SHP77 treated with DMSO at 0.1 percent for 48 hours (cell line): Measurements from ENCODE around the gene SH2D4B.

Source experiments
- DNase-seq: peaks from one replicate; lab custom pipeline; 2025; lab: John Stamatoyannopoulos, UW

Gene SH2D4B

GRCh38 chr10:80690434-80690833, 152.7 kb downstream of the SH2D4B start:
- no peak for DNase-seq

- DNase-seq, result no peak
These were observed 153.7 kb downstream of the SH2D4B start for GRCh38 chr10:80691441-80691840.

- no peak for DNase-seq
These were observed 155.9 kb downstream of the SH2D4B start for GRCh38 chr10:80693565-80693964.

DNA sequence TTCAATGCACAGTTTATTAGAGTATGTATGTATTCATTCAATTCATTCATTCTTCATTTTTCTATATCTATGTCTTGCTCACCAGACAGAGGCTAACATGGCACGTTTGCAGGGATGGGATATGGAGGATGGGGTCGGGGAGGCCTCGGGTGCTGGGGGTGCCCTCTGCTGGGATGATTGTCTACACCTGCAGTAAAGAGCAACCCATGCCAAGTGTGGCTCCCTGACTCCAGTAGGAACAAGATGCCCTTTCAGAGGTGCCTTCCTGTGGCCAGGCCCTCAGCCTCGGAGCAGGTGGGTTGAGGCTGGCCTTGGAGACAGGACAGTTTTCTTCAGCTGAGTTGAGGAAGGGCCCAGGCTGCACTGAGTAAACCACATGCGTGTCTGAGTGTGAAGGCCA, 157.2 kb downstream of the SH2D4B start:
- DNase-seq, result no peak
